Activated CD8-positive, alpha-beta T cell treated with anti-CD3 and anti-CD28 coated beads for 36 hours (primary cell): ENCODE results near the gene TSR3. TPM values are rescaled to one million over a fixed set of nuclear protein-coding genes. Genes with fewer than 3 reads are reported as not detected.

Source experiments
- ATAC-seq: fragments of 200-7000 bp; cut with Tn5 transposase; one replicate; pipeline ENCODE4 v1.10.0; 2021; ENCODE audit warnings: mild to moderate bottlenecking, moderate library complexity
- CTCF ChIA-PET: fragments of 350-600 bp; sonication (Branson Sonifier 250); formaldehyde crosslinking; loops from one replicate; lab custom pipeline; 2021; ENCODE audit warnings: antibody characterized with exemption; lab: Charles Lee
- POLR2A ChIA-PET: fragments of 350-600 bp; sonication (Branson Sonifier 250); formaldehyde crosslinking; loops from one replicate; lab custom pipeline; 2021; ENCODE audit warnings: antibody characterized with exemption; lab: Charles Lee
- DNase-seq: peaks from one replicate; pipeline ENCODE4 v3.0.0-alpha.2; 2020
- H3K27ac Mint-ChIP-seq: one replicate; pipeline ENCODE4 v1.8.0; 2021; ENCODE audit warnings: mild to moderate bottlenecking, mixed read lengths
- H3K27me3 Mint-ChIP-seq: one replicate; pipeline ENCODE4 v1.8.0; 2021; ENCODE audit warnings: mixed read lengths
- H3K36me3 Mint-ChIP-seq: one replicate; pipeline ENCODE4 v1.8.0; 2021; ENCODE audit warnings: low read depth, mixed read lengths
- H3K4me1 Mint-ChIP-seq: one replicate; pipeline ENCODE4 v1.8.0; 2021; ENCODE audit warnings: low read depth, mixed read lengths
- H3K4me3 Mint-ChIP-seq: one replicate; pipeline ENCODE4 v1.8.0; 2021; ENCODE audit warnings: mild to moderate bottlenecking, moderate library complexity, mixed read lengths
- H3K9me3 Mint-ChIP-seq: one replicate; pipeline ENCODE4 v1.8.0; 2021; ENCODE audit warnings: mixed read lengths
- intact Hi-C: fragments of 100-400 bp; cut with micrococcal nuclease; formaldehyde crosslinking; loops from one replicate; pipeline ENCODE4 v1.10.0; 2022
- total RNA-seq, 2 experiments: library from RNA; stranded (reverse); gene quantifications; one replicate each; pipeline ENCODE4 v1.2.3, GENCODE V29; 2021
- TF ChIP-seq, protein P1 (sequence below): fragments of 200-600 bp; IDR thresholded peaks from one replicate; pipeline ENCODE4 v1.8.0; 2022; ENCODE audit warnings: antibody characterized with exemption, mild to moderate bottlenecking

The TSR3 gene
- total RNA-seq, 2 experiments from 2014 or later, result 54.7 to 57.4 TPM

DNA sequence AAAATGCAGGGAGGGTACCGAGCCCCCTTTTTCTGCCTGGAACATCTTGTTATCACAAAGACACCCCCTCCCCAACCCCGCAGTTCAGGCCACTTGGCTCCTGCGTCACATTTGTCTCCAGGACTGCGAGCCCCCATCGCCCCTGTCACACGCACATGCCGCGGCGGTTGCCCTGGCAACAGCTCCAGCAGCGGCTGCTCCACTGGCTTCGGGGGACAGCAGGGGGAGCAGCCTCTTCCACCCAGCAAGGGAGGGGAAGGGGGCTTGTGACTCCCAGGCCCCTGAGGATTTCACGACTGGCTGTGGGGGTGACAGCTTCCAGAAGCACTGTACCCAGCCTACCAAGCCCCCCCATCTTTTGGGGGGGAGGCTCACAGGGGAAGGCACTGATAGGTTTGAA is 15.7 kb downstream of the TSR3 start:
- no peaks in the 10 kb centered on the region for H3K9me3 Mint-ChIP-seq
- CTCF ChIA-PET, result interaction anchor here (0.9 to 1.9 kb wide), 3 partner anchors 9 to 35 kb away, joined by 4 to 7 read pairs (median 5); no protein-coding TSS in a partner anchor
- no peak for ATAC-seq
- no peak overlapping the region for H3K4me3 Mint-ChIP-seq
- H3K27me3 Mint-ChIP-seq, result peaks cover 18% of the 10 kb centered on the region
- H3K4me1 Mint-ChIP-seq, result peaks cover 13% of the 10 kb centered on the region
- intact Hi-C loops, result no loop called here
- TF ChIP-seq, protein P1, sequence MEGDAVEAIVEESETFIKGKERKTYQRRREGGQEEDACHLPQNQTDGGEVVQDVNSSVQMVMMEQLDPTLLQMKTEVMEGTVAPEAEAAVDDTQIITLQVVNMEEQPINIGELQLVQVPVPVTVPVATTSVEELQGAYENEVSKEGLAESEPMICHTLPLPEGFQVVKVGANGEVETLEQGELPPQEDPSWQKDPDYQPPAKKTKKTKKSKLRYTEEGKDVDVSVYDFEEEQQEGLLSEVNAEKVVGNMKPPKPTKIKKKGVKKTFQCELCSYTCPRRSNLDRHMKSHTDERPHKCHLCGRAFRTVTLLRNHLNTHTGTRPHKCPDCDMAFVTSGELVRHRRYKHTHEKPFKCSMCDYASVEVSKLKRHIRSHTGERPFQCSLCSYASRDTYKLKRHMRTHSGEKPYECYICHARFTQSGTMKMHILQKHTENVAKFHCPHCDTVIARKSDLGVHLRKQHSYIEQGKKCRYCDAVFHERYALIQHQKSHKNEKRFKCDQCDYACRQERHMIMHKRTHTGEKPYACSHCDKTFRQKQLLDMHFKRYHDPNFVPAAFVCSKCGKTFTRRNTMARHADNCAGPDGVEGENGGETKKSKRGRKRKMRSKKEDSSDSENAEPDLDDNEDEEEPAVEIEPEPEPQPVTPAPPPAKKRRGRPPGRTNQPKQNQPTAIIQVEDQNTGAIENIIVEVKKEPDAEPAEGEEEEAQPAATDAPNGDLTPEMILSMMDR, result no peak
- H3K27ac Mint-ChIP-seq, result no peak overlapping the region
- H3K36me3 Mint-ChIP-seq, result no peaks in the 10 kb centered on the region
- POLR2A ChIA-PET, result interaction anchor here (1.0 to 1.1 kb wide), 2 partner anchors 12 to 22 kb away, joined by 3 to 4 read pairs; no protein-coding TSS in a partner anchor
- DNase-seq, result no peak

DNA sequence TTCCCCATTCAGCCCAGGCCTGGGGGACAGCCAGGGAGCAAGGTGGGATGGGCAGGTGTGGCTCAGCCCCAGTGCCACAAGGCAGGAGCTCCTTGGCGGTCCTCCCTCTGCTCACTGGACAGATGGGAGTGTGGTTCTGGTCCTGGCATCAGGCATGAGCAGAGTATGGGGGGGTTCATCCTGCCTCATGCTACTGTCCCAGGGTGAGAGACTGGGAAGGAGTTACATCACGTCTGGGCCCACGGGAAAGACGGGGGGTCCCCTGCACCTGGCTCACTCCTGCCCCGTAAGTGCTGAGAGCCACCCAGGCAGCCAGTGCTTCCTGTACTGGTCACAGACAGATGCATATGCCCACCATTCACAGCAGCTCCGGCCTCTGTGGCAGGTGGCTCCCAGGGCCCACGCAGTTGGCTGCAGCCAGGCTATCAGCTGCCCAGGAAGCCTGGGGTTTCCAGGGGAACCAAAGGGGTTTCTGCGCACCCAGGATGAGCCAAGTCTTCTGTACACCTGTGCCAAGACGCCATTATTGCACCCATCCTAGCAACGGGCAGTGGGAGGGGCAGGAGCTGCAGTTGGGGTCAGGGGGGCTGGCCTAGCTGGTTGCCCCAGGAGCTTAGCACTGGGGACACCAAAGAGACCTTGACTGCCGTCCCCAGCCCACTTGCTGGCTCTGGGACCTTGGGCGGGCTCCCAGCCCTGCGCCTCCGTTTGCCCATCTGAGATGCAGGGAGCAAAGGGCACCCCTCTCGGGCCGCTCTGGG is 16.3 kb downstream of the TSR3 start:
- no peak for DNase-seq
- H3K36me3 Mint-ChIP-seq, result no peaks in the 10 kb centered on the region
- intact Hi-C loops, result no loop called here
- TF ChIP-seq, protein P1, result no peak
- ATAC-seq, result no peak
- ChIA-PET CTCF (interaction anchor here (1.9 kb wide), 1 partner anchor 35 kb away, joined by 7 read pairs; no protein-coding TSS in a partner anchor), POLR2A (interaction anchor here (1.0 to 1.1 kb wide), 2 partner anchors 16 to 21 kb away, joined by 4 read pairs; no protein-coding TSS in a partner anchor)
- H3K4me3 Mint-ChIP-seq, result no peak overlapping the region
- no peaks in the 10 kb centered on the region for H3K9me3 Mint-ChIP-seq
- peaks cover 18% of the 10 kb centered on the region for H3K27me3 Mint-ChIP-seq
- peaks cover 13% of the 10 kb centered on the region for H3K4me1 Mint-ChIP-seq
- H3K27ac Mint-ChIP-seq, result no peak overlapping the region

DNA sequence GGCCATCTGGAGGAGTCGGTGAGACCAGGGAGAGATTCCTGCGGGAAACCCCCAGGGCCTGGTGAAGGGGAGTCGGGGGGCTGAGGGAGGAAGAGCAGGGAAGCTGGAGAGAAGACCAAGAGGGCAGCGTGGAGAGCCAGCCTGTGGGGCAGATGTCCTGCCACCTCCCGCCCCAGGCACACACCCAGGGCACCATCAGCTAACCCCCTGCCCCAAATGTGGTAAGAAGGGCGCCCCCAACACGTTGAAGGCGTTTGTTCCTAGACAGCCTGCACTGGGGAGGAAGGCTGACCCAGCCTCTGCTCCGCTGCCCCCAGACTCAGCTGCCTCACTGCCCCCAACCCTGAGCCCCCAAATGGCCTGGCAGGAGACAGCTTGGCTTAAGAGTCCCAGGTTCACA is 16.9 kb downstream of the TSR3 start:
- DNase-seq, result no peak
- peaks cover 13% of the 10 kb centered on the region for H3K4me1 Mint-ChIP-seq
- intact Hi-C loops, result no loop called here
- ChIA-PET POLR2A (interaction anchor here (1.0 kb wide), 1 partner anchor 16 kb away, joined by 4 read pairs; no protein-coding TSS in a partner anchor), CTCF (interaction anchor here (1.9 kb wide), 1 partner anchor 34 kb away, joined by 7 read pairs; no protein-coding TSS in a partner anchor)
- peaks cover 18% of the 10 kb centered on the region for H3K27me3 Mint-ChIP-seq
- TF ChIP-seq, protein P1, result no peak
- H3K36me3 Mint-ChIP-seq, result no peaks in the 10 kb centered on the region
- no peak overlapping the region for H3K27ac Mint-ChIP-seq
- no peak for ATAC-seq
- no peak overlapping the region for H3K4me3 Mint-ChIP-seq
- no peaks in the 10 kb centered on the region for H3K9me3 Mint-ChIP-seq

DNA sequence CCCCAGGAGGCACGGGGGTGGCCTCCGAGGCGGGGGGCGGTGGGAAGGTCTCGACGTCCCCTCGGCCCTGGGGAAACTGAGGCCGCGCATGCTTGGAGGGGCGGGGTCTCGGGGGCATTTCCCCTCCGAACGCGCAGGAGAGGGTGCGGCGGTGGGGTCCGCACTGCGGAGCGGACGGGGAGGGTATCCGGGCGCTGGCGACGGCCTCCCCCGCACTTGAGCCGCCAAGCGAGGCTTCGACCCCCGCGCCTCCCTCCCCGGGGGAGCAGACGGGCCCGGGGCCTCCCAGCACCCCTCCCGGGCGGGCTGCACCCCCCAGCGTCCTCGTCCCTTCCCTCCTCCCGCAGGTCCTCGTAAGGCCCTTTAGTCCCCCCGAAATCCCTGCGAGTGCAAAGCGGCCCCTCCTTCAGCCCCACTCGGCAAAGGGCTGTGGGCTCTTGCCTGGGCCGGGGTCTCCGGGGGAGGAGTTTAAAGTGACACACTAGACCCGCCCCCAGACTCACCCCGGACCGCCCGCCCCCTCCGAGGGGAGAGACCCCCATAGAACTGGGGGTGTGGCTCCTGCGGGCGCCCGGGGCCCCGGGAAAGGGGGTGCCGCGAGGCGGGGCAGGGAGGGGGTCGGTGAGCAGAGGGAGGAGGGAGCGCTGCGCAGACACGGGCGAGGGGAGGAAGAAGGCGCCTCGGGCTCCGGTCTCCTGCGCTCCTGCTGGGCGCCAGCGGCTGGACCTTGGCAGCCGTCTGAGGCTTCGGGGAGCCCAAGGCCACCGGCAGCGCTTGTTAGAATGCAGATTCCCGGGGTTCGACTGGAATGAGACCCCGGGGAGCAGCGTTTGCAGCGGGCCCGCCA is 17.6 kb downstream of the TSR3 start:
- Mint-ChIP-seq H3K36me3 (no peaks in the 10 kb centered on the region), H3K27me3 (peaks cover 18% of the 10 kb centered on the region), H3K4me3 (no peak overlapping the region), H3K27ac (no peak overlapping the region), H3K9me3 (no peaks in the 10 kb centered on the region), H3K4me1 (peaks cover 13% of the 10 kb centered on the region)
- POLR2A ChIA-PET, result interaction anchor here (1.0 kb wide), 1 partner anchor 15 kb away, joined by 4 read pairs; no protein-coding TSS in a partner anchor
- intact Hi-C loops, result no loop called here
- TF ChIP-seq, protein P1, result no peak
- no peak for DNase-seq
- CTCF ChIA-PET, result no interaction called here
- ATAC-seq, result no peak
